GM12873 (cell line): ENCODE results near the gene ASRGL1.

Experiments
- CTCF ChIP-seq: IDR thresholded peaks from 2 replicates; pipeline ENCODE4 v1.5.1; 2012; ENCODE audit warnings: low read depth, mild to moderate bottlenecking, moderate library complexity, low read length, control low read depth; ENCODE audit not compliant: insufficient read depth; ENCODE audit errors: missing control alignments

ASRGL1 gene

GRCh38 chr11:62435846-62436660 lies 98.8 kb downstream of the ASRGL1 start:
- no peak for TF ChIP-seq CTCF

- no peak for TF ChIP-seq CTCF
Measured at GRCh38 chr11:62437616-62438015, 100.4 kb downstream of the ASRGL1 start.

GRCh38 chr11:62438641-62439040 lies 101.4 kb downstream of the ASRGL1 start:
- no peak for TF ChIP-seq CTCF

DNA sequence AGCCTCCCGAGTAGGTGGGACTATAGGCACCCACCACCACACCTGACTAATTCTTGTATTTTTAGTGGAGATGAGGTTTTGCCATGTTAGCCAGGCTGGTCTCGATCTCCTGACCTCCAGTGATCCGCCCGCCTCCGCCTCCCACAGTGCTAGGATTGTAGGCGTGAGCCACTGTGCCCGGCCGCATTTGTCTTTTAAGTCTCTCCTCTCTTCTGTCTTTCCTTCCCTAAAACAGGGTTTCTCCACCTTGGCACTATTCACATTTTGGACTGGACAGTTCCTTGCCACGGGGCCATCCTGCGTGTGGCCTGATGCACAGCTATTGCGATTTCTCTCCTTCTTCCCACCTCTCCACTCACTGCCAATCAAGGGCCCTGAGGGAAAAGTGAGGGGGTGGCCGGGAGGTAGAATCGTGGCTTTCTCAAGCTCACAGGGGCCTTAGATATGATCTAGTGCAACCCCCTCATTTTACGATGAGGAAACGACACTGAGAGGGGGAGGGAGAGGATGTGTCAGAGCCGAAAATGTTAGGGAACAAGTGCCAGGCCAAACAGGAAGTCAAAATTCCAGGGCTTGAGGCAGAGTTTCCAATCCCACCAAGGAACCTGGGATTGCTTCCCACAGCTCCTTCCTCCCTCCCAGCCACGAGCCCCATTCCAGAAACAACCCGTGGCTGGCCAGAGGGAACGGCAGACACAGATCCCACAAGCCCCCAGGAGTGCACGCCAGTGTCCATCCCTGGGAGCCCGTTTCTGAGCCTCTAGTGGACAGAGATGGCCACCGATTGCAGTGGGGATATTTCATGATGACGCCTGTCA lies 102.7 kb downstream of the ASRGL1 start:
- no peak for TF ChIP-seq CTCF
